ENCODE measurements around the gene IKZF3.

- TF ChIP-seq CTCF (conservative IDR thresholded peaks at IDR 0.05 in 1 of 2, IDR thresholded peaks at IDR 0.05 in 1 of 2; ENCODE audit: extremely low read depth in 1 of 2, insufficient read depth in 1 of 2, low read depth in 1 of 2, low read length in 2 of 2), result no peak
- no peak for TF ChIP-seq EZH2 (IDR thresholded peaks at IDR 0.05; ENCODE audit: borderline replicate concordance, low read length)
These were observed 42.1 kb downstream of the IKZF3 start for GRCh38 chr17:39822051-39822451.
